HG02840 (cell line): ENCODE data around the gene TGFBR2.
A peak's percentile ranks its signal among the peaks of the same experiment; 100 is the strongest.

Experiments used
- ATAC-seq: cut with Tn5 transposase; IDR thresholded peaks from one replicate; pipeline ENCODE4 v1.9.1; 2021; ENCODE audit warnings: mild to moderate bottlenecking, moderate library complexity, moderate number of reproducible peaks; ENCODE audit not compliant: unreplicated experiment, low FRiP score

TGFBR2 gene

DNA sequence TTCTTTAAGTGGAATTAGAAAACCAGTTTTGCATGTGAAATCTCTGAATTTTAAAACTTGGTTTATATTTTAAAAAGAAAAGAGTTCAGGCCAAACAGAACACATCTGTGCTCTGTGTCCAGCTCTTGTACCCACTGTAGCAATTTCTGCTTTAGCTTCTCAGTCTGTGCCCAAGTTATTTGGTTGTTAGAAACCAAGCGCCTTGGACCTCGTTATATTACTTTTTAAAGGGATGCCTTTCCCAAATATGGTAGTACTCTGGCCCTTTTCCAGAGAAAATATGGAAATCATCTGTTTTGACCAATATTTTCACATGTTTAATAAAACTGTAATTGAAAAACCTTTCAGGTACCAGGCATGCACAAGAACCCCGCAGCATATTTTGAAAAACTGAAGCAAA, 27.3 kb downstream of the TGFBR2 start:
- no peak for ATAC-seq

DNA sequence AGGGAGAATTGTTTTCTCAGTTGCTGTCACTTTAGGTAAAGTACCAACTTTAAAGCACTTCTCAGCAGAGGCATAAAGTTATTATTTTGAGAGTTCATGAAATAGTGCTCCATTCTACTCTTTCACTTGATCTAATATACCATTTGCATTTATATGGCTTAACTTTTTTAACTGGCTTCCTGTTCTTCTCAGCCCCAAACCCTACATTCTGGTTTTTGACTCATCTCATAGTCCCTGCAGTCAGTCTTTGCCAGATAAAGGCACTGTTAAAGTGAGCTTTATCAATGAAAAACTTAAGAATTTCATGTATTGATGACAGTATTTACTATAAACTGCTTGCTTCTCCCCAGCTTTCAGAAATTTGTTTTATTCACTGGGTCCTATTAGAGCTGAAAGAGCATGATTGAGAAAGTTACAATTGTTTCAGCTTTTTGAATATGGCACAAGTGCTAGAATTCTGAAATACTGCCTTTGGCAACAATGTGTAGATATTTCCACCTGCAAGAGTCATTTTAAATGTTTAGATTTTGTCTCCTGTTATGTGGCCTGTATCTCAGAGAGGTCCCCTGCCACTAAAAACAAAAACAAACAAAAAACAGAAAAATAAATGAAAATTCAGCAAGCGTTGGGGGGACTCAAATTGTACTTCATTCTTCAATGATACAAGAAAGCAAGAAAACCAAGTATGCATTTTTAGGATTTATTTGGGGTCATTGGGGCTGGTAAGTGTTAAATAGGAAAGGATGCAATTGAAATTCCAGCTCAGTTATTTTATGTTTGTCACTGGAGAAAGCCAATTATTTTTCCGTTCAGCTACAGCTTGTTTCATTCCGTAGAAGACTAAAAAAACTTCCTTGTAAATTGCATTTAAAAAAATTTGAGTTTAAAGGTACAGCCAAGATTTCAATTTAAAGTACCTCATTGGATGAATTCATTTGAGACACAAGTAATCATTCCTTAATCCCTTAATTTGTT, 28.6 kb downstream of the TGFBR2 start:
- no peak for ATAC-seq

DNA sequence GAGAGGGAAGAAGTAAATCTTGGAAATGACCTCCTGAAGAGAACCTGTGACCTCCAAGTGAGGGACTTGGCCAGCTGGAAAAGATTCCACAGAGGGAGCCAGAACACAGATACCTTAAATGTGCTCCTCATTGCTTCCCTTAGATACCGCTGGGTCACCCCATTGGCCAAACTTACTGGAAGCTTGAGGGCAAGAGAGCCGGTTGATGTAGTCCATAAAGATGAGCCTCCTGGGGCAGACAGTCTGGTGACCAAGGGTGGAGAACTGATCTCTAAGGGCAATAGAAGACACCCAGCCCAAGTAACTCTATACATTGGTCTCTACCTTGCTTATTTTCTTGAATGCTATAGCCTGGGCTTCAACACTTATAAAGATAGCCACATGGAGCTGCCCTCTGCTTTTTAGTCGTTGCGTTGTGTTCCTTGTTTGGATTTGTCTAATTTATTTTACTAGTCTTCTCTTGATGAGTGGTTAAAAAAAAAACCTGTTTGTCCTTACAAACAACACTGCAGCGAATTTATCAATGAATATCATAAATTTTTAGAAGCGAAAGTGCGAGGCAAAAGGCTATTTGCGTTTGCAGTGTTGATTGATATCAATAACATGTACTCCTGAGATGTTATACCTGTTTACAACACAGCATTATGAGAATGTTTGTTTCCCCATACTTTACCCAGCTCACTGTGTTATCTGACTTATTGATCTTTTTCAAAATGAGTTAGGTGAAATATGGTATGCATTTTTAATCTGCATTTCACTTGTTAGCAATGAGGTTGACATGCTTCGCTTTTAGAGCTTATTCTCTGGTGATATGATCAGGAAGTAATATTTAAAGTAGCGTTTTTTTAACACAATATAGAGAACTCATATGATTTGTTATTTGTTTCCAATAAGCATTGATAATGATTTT, 31.2 kb downstream of the TGFBR2 start:
- no peak for ATAC-seq

DNA sequence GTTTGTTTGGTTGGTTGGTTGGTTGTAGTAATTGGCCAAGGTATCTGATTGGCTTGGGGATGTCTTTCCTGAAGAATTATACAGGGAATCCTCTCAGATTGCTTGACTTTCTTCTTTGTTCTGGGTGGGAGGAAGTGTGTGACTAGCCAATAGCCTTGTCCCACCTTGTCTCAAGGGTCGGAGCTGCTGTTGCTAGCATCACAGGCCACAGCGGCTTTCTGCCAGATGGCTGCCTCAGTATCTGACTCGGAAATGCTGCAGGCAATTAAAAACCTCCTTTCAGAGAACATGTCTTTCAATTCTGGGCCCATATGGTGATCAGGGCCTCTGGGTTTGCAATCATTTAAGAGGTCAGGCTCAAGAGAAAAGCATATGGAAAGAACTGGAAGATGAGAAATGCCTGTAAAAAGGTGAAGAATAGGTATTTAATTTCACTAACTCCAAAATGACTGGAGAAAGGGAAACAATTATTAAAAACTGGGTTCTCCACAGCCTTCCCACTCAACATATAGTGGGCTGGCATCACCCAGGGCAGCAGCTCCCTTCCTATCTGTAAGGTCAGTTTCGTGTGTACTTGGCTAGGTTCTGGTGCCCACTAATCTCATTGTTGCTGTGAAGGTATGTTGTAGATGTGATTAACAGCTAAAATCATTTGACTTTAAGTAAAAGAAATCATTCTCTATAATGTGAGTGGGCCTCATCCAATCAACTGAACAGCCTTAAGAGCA, 32.4 kb downstream of the TGFBR2 start:
- no peak for ATAC-seq

DNA sequence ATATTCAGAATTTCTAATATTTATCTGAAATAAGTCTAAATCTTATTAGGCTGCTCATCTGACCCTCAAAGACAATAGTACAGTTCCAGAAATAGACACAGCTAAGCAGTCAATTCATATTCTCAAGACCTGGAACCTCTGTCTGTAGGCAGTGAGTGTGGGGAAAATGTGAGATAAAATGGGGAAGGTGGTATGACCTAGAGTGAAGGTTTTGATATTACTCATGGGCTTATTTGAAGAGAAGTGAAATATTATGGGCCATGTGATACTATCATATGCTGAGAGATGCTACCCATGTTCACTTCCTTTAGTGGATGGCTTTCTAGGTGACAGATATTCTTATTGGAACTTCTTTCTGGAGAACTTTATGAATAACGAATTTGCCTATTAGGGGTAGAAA, 33.5 kb downstream of the TGFBR2 start:
- peak; percentile 64 for ATAC-seq

DNA sequence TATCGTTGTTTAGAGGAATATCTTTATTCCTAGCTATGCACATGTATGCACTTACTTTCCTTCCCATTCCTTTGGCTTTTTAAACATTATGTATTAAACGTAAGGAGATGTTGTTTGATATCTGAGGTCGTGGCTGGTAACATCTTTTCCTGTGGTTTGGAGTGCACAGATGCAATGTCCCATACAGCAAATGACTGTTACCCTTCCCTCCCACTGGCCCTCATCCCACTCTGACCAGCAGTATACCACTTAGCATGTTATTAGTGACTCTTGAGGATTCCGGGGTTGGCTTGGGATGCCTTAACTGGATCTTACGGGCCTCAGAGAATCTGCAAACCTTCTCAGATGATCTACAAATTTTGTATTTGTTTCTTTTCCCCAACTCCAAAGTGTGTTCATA, 34.5 kb downstream of the TGFBR2 start:
- ATAC-seq, result no peak

DNA sequence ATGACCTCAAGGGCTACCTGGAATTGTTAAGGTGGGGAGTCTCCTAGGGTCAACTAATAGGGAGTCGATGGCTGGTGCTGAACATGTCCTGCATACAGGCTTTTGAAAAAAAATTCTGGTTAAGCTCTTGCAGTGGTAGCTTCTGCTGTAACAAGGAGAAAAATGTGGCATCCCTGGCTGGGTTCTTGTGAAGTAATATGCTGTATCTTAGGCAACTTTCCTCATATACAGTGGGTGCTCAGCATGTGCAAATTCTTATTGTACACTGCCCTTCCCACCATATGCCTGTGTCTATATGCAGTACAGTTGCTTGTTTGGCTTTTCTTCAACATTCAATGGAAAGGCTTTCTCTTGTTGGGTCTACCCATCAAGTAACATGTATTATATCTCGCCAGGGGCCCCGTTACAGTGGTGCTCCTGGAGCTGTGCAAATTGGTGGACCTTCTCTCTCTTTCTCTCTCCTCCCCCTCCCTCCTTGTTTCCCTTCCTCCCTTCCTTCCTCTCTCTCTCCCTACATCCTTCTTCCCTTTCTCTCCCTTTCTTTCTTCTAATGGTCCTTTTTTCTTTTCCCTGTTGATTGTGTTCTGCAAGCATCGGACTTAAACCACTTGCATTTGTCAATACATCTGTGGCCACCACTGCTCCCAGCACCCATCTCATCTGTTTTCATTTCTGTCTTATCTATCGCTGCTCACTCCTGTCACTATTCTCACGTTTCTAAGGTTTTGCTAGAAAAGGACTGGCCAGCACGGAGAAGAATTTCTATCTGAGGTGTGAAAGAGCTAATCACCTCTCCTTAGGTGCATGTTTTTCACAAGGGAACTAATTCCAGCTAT, 35.2 kb downstream of the TGFBR2 start:
- ATAC-seq, result no peak

DNA sequence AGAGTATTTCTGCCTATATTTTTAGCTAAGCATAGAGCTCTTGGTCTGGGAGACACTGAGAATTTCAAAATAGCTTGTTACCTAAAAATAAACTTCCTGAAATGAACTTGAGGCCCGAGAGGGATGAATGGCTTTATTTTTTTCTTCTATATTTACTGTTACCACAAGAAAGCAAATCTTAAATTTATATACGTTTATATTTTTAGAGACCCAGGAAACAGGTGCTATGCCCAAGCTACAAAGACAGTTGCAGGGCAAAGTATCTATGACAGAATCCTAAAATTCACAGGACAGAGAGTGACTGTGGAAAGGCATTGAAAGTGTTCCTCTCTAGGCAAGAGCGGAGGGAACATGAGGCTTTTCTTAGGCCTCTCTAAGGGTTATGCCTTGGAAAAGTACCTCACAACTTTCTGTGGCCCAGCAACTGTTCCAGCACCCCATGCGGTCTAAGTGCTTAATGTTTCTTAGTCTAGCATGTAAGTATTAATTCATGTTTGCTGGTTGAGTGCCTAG, 36.5 kb downstream of the TGFBR2 start:
- ATAC-seq, result no peak

DNA sequence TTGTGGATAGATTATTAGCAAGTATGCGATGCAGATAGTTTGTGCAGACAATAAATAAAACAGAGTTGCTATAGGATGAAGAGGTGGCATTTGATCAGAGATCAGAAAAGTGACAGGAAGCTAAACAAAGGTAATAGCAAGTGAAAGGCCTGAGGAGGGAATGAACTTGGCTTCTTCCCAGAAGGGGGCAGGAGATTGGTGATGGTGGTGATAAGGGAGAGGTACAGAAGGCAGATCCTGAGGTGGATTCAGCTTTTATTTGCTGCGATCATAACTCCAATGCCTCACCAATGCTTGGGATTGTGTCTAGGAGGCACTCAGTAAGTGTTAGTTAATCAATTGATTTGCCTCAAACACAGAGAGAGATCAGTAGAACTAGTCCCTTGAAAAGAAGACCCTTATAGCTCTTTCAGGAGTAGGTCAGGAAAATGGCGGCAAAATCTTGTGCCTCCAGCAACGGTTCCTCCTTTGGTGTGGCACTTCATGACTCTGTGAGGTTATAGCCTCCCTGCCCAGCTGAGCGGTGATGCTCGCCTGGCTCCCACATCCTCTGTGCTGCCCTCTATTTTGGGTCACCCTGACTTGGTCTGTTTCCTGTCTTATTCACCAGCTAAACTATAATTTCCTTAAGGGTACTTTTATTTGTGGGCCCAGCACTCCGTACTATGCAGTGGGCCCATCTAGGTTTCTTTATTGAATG, 37.5 kb downstream of the TGFBR2 start:
- no peak for ATAC-seq

DNA sequence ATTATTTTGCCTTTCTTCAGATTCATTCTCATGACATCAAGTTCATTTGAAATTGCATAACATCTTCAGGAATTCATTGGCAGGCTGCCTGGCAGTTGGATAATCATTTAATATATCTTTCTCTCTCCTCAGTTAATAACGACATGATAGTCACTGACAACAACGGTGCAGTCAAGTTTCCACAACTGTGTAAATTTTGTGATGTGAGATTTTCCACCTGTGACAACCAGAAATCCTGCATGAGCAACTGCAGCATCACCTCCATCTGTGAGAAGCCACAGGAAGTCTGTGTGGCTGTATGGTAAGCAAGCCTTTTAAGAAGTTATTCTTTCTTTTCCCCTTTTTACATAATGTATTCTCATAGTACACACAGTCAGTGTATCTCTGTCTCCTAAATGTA, 38.2 kb downstream of the TGFBR2 start:
- ATAC-seq, result peak; percentile 75

DNA sequence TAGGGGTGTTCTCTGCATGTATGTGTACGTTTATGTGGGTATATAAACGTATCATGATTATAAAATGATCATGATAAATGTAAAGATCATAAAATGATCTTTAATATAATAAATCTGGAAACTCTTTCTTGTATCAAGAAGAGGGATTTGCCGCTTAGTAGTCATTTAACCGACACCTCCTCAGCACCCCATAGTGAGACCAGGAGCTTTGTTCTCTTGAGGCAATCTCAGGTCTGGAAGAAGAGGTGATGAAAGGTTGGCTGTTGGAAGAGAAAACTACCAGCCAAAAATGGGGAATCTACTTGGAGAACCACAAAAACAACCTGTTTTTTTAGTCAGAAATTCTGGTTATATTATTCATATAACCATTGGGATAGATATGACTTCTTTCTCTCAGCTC, 38.7 kb downstream of the TGFBR2 start:
- ATAC-seq, result no peak

DNA sequence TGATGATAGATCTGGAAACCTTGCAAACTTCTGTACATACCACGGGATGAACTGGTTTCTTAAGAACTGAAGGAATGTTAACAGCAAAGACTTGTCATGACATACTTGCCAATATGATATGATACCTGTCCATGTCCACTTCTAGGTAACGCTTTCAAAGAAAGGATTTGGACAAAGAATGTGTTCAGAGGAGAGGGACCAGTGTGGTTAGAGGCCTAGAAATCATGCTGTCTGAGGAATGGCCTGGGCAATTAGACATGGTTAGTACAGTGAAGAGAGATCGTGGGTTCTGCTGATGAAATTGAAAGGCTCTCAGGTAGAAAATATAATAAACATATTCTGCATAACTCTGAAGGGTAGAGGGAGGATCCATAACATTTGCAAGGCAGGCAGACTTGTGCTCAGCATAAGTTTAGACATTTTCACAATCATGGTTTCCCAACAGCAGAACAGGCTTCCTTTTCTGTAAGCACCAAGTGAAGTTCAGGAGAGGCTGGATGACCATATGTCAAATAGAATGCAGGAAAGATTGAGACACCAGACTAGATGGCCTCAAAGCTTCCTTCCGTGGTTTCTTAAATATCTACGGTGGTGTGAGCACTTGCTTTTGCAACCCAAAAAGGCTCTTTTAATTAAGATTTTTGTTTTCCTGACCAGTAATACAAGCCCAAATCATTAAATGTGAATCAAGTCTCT, 39.9 kb downstream of the TGFBR2 start:
- ATAC-seq, result no peak

DNA sequence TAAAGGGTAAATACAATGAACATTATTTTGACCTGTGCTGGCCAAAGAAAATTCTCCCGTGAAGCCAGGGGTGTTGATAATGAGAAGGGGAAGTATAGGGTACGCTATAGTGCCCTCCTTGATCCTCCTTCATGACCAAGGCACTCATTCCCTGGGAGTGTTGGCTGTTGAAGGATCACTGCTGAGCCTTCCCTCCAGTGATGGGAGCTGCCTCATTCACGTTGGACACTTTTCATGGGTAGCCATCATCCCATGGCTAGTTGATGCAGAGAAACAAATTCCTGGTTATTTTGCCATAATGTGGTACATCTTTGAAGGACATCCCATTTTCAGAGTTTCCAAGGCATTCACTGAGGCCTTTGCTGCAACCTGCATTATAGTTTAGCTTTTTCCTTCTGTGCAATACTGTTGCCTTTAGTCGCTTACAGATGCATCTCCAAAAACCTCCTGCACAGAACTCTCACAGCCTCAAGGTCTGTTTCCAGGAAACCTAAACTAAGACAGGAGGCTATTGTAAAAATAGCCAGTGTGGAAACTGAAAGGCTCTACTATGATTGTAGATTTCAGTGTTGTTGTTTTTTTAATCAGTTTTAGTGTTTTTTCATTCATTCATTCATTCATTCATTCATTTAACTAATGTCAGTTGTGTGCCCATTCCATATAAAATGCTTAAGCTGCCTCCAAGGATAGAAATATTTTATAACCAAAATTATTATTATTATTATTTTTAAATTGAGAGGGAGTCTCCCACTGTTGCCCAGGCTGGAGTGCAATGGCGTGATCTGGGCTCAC, 40.8 kb downstream of the TGFBR2 start:
- no peak for ATAC-seq

DNA sequence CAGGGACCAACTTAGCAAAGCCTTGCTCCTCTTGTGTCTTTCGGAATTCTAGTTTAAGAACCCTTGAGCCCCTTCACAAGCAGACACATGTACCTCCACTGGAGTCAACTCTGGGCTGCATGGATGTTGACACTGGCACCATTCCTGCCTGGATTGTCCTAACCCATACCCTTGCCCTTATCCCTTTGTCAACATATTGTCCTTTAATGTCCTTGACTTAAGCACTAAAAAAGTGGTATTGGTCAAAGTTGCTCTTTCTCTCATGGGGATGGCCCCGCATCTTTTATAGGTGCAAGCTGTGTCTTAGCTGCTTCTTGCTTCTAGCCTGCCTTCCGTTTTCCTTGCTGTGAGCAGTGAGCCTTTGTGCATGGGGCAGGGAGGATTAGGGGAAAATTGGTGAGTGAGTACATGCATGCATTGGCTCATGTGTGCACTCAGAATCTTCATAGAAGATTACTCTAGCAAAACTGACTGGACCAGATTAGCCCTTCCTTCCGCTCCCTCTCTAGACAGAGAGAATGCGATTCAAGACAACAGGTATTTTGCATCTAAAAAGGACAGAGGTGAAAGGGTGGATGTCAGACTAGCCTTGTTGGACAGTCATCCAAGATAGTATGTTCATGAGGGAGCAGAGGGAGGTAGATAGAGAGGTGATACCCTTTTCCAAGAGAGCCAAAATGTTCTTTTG, 42.4 kb downstream of the TGFBR2 start:
- no peak for ATAC-seq

DNA sequence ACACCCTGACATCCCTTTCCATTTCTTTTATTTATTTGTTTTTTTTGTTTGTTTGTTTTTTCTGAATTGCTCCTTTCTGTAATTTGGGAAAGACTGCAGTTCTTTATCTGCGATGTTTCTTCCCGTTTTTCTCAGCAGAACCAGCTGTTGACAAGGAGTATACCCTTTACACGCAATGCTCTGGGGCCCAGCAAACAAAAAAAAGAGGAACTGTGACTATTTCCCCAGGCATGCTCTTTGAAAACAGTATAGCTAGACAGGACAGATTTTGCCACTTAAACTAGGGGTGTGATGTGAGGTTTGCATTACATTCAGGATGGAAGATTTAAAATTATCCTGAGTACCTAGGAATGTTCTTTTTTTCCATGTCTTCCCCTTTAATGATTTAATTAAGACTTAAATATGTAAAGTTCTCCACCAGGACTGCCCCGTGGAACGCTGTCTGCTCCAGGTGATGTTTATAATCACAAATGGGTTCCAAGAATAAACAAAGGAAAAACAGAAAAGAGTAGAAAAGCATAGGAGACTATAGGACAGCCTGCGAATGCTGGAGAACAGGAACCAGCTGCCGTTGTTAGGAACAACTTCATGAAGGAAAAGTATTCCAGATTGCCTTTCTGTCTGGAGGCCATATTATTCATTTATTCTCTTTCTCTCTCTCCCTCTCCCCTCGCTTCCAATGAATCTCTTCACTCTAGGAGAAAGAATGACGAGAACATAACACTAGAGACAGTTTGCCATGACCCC, 43.3 kb downstream of the TGFBR2 start:
- no peak for ATAC-seq

DNA sequence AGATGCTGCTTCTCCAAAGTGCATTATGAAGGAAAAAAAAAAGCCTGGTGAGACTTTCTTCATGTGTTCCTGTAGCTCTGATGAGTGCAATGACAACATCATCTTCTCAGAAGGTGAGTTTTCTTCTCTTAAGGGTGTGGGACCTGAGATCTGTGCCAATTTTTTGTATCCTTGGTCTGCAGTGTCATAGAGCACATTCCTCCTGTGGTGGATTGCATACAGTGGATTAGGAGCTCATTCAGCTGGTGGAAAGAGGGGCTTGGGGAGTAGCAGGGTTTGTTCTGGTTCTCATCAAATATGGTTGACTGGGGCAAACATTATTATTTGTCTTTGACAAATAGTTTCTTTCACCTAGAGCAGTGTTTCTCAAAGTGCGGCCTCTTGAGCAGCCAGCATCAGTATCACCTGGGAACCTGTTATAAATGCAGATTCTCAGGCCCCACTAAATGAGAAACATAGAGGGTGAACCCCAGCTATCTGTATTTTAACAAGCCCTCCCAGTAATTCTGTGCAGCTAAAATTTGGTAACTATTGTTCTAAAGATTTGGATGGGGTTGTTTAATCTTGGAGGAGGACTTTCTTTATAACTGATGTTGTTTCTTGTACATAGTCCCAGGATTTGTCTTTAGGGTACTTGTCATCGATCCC, 44.1 kb downstream of the TGFBR2 start:
- ATAC-seq, result no peak
